ENCODE data around the gene CTRL.

DNA sequence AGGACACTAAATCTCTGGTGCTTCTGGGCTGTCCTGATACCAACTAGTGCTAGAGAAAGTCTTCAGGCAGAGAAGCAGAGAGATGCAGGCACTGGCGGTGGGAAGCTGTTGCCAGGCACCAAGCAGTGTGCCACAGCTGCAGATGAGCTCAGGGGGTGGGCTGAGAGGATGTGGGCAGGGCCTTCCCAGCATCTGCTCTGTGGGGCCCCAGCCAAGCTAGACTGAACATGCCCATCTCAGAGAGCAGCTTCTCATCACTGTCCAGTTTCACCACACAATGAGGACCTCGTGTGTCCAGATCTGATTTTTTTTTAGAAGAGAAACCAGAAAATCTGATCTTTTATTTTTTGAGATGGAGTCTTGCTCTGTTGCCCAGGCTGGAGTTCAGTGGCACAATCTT, 21.5 kb downstream of the CTRL start:
- TF ChIP-seq, protein P1, sequence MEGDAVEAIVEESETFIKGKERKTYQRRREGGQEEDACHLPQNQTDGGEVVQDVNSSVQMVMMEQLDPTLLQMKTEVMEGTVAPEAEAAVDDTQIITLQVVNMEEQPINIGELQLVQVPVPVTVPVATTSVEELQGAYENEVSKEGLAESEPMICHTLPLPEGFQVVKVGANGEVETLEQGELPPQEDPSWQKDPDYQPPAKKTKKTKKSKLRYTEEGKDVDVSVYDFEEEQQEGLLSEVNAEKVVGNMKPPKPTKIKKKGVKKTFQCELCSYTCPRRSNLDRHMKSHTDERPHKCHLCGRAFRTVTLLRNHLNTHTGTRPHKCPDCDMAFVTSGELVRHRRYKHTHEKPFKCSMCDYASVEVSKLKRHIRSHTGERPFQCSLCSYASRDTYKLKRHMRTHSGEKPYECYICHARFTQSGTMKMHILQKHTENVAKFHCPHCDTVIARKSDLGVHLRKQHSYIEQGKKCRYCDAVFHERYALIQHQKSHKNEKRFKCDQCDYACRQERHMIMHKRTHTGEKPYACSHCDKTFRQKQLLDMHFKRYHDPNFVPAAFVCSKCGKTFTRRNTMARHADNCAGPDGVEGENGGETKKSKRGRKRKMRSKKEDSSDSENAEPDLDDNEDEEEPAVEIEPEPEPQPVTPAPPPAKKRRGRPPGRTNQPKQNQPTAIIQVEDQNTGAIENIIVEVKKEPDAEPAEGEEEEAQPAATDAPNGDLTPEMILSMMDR (IDR thresholded peaks at IDR 0.05 in 4 of 5, conservative IDR thresholded peaks at IDR 0.05 in 1 of 5), result no peak
- no peak for TF ChIP-seq POLR2A (IDR thresholded peaks at IDR 0.05)
